ENCODE data around the gene SFTA2.

SFTA2 gene

DNA sequence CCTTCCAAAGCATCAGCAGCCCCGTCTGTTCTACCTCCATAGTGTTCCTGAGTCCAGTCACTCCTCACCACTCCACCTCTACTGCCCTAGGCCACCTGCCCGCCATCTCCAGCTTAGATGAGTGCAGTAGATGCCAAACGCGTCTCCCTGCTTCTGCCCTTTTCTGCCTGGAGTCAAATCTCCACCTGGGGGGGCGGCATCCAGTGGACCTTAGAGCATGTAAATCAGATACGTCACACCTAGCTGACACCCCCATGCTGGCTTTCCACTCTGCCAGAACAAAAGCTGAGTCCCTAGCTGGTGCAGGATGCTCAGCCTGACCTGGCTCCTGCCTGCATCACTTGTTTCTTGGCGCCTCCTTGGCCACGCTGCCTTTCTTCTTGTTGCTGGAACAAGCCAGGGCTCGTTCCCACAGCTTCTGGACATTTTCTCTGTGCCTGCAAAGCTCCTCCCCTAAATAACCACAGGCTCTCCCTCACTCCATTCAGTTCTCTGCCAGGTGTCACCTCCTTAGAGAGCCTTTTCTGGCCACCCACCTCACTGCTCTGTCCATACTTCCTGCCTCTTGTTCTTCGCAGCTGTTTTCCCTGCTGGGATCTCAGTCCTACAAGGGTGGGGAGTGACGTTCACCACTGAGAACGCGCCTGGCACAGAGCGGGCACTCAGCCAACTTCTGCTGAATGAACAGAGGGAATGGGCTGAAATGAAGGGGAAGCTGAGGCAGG, 41.9 kb downstream of the SFTA2 start:
- DNase-seq = no peak

DNA sequence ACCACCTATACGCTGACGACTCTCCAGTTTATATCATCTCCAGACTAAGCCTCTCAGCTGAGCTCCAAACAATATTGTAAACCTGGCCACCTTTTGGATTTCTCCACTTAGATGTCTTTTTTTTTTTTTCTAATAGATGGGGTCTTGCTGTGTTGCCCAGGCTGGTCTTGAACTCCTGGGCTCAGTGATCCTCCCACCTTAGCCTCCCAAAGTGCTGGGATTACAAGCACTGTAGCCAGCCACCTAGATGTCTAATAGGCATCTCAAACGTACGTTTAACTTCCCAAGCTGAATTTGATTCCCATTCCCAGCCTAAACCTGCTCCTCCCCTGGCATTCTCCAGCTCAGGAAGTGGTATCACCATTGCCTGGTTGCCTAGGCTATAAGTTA, 42.5 kb downstream of the SFTA2 start:
- DNase-seq = no peak

DNA sequence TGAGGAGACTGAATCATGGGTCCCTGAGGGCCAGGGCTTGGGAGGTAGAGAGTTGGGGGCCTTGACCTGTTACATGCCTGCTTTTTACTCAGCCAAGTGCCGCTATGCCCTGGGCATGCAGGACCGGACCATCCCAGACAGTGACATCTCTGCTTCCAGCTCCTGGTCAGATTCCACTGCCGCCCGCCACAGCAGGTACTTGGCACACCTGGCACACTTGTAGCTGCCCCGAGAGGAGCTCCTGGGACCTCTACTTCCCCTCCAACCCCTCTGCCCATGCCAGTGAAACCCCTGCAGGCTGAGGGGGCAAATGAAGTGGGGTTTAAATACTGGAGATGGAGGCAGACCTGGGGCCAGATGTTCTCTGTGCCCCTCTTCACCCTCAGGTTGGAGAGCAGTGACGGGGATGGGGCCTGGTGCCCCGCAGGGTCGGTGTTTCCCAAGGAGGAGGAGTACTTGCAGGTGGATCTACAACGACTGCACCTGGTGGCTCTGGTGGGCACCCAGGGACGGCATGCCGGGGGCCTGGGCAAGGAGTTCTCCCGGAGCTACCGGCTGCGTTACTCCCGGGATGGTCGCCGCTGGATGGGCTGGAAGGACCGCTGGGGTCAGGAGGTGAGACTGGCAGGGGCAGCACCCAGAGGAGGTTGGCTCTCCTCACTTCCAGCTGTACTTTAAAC, 43.0 kb downstream of the SFTA2 start:
- no peak for DNase-seq

DNA sequence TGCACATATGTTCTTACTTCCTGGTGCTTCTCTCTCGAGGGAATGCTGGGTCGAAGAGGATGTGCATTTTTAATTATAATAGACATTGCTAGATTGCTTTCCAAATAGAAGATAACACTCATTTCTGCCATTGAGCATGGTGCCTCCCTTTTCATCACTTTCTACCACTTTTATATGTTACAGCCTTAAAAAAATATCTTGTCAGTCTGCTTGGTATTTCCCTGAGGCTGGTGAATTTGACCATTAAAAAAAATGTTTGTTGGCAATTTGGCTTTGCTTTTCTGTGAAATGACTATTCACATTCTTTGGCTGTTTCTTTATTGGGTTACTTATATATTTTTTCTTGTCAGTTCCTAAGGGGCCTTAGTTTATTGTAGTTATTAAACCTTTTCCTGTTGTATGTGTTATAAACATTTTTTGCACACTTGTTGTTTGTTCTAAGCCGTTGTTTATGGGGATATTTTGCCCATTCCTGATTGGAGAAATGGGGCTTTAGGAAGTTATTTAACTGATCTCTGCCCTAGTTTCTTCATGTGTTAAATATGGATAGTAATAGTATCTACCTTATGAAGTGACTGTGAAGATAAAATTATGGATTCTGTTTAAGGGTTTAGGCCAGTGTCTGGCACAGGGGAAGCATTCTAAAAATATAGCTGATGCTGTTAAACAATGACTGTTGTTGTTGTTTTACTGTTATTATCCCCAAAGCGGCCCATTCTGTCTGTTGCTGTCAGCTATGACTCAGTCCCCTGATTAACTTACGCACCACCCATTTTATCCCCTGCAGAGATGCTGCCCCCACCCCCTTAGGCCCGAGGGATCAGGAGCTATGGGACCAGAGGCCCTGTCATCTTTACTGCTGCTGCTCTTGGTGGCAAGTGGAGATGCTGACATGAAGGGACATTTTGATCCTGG, 43.8 kb downstream of the SFTA2 start:
- no peak for DNase-seq

DNA sequence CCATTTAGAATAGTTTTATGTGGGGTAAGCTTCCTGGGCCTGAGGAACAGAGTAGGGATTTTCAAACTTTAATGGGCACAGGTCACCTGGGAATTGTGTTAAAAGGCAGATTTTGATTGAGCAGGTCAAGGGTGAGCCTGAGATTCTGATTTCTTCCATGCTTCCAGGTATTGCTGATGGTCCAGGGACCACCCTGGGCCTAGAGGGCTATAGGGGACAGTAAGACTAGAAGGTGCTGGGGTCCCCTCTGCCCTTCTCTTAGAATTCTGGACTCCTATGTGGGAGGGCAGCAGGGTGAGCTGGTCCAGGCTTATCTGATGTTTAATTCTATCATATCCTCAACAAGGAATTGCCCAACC, 45.1 kb downstream of the SFTA2 start:
- no peak for DNase-seq

DNA sequence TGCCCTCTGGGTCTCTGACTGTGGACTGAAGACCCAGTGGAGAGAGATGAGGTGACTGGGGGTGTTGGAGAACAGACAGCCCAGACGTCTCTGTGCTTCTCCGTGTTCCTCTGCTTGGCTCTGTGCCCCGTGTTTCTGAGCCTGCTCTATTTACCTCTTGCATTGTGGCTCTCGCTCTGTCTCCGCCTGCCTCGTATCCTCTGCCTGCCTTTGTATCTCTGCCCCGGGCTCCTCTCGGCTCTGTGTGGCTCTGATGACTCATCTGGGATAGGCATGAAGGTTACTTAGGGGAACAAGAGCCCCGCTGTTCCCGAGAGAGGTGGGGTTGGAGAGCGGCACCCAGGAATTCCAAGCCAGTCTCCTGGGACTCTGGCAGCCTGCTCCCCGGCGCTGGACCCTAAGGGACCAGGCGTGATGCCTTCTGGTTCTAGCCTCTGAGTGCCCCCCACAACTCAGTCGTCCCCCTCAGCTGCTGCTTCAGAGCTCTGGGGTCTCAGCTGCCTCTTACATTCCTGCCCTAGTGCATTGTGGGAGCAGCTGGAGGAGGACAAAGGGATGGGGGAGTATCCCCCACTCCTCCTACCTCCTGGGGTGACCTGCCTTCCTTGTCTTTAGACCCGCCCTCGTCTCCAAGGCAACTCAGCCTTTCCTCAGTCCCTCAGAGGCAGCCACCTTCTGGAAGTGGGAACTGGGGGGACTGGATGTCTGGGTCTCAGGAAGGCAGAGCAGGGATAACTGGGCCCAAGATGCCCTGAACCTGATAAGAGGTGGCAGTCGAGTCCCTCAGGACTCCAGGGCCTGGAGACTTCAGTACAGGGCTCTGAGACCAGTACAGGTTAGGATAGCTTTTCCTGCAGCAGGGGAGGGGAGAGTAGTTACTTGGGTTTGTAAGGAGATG, 45.7 kb downstream of the SFTA2 start:
- peak; percentile 35 for DNase-seq

DNA sequence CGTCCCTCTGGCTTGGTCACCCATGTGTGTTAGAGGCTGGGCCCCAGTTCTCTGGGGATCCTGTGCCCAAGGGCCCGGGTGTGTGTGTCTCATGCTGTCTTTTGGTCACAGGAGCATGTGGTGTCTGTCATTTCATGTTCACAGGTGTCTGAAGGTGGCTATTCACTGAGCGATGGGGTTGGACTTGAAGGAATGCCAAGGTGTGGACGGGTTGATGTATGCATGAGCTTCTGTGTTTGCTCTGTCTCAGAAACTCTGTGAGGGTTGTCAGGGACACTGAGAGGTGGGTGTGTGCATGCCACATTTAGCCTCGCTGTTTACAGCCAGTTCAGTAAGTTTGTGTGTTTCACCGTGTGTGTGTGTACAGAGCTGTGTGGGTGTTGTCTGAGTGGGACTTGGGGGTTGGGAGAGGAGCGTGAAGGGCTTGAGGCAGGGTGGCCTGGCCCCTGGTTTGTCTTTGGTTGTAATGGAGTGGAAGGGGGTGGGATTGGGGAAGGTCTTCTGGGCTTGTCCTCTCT, 46.4 kb downstream of the SFTA2 start:
- no peak for DNase-seq

DNA sequence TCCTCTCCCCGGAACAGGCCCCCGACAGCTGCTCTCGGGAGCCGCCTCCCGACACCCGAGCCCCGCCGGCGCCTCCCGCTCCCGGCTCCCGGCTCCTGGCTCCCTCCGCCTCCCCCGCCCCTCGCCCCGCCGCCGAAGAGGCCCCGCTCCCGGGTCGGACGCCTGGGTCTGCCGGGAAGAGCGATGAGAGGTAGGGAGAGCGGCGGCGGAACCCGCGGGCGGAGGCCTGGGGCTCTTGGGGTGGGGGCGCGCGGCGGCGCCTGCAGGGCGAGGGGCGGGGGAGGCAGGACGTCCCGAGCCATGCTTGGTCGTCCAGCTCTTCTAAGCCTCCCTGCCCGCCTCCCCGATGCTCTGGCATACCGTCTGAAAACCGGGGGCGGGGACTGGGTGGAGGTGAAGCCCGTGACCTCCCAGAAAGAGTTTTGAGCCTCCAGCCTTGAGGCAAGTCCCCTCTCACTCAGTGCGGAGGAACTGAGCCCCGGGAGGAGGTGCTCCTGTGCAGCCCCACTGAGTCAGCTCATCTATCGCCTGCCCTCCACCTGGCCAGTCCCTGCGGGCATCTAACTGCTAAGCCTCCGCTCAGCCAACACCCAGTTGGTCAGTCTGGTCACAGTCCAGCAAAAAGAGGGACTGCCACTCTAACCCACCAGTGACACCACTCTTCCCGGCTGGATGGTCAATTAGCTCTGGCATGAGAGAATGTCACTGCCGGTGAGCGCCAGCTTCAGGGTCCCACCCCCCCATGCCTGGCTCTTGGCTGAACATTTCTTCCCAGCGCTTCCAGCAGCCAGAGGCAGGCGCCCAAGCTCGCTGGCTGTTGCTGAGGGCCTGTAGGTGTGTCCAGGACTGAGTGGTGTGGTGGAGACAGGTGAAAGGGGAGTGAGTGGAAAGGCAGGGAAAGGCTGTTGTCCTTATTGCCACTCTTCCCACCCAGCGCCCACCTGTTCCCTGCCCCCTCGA, 47.2 kb downstream of the SFTA2 start:
- peak; percentile 33 for DNase-seq

DNA sequence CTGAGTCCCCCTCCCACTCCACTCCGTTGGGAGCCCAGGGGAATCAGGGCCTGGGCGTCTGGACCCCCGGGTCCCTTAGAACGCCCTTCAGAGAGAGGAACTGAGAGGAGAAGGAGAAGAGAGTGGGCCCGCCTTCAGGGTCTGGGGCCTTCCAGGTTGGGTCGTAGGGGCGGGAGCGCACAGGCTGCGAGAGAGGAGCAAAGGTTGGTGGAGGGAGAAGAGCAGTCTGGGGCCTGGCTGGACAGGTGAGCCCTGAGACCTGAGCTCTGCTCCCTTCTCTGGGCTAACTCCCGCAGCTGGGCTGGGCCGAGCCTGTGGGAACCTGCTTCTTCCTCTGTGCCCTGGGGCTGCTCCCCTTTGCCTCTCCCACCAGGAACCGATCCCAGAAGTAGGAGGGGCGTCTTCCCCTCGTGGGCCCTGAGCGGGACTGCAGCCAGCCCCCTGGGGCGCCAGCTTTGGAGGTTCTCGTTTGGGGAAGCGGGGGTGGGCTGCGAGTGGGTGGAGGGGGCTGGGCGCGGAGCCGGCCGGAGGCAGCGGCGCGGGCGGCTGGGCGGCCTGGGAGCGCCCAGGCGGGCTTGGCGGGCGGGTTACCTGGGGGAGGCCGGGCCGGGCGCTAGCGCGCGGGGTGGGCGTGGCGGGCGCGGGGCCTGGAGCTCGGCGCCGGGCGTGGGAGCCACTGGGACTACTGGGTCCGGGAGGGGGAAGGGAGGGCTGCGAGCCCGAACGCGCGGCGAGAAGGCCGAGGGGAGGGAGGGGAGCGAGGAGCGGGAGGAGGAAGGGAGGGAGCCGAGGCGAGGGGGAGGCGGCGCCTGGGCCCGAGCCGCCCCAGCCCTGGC, 48.1 kb downstream of the SFTA2 start, which contains the start of gene DDR1:
Gene DDR1 (plus strand): TSS at position 835 of the 836 bp plus-strand sequence. CDS start 4,211 bp downstream, outside the sequence.
- DNase-seq = peak; percentile 32

DNA sequence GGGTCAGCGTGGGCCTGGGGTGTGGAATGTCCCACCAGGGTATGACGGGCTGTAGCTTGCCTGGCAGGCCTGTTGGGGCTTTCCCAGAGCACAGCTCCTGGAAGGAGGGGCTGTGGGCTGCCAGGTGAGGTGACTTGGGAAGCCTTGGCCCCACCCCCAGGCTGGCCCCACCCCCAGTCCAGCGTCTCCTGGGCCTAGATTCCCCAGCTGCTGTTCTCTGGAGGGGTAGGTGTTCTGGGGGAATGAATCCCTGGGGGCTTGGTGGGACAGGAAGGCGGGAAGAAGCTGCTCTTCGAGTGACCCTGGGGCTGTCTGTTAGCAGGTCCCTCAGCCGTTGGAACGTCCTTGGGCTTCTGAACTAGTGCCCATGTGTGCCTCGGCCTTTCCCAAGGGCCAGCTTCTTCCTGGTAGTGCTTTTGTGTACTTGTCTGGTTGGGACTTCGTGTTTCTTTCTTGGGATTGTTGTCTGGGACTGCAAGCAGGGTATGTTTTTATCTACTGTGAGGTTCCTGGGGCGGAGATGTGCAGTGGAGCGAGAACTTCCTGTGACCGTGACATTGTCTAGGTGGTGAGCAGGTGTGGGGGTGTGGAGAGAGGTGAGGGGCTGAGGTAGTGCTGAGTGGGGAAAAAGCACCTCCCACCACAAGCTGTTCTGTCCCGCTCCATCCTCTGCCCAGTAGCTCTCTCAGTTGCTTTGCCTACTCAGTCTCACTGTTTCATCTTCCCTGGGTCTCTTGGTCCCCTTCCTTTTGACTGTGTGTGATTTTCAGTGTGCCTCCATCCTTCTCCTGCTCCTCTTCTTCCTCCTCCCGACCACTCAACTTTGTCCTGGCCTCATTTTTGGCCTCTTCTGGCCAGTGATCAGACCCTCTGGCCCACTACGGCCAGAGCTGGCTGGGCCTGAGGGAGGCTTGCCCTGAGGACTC, 48.9 kb downstream of the SFTA2 start:
- DNase-seq = no peak

DNA sequence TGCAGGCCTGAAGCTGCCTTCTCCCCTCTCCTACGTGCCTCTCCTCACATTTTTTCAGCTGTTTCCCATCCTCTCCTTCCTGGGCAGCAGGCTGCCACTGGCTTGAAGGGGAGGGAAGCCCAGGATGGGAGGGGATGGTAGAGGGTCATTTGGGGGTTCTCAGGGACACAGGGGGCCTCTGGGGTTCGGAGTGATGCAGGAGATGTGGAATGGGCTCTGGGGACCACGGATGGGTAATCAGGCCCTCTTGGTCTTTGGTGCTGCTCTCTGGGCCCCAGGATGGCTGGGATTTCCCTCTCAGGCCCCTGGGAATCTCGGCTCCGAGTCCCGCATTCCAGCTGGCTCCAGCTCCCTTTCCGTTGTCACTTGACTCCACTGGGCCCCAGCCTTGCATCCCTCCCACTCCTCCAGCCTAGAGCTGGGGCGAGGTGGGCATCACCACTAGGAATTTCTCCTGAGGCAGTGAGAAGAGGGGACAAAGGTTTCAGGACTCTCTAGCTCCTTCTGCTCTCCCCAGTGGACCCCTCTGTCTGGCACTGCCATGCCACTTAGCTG, 49.7 kb downstream of the SFTA2 start:
- DNase-seq = no peak

DNA sequence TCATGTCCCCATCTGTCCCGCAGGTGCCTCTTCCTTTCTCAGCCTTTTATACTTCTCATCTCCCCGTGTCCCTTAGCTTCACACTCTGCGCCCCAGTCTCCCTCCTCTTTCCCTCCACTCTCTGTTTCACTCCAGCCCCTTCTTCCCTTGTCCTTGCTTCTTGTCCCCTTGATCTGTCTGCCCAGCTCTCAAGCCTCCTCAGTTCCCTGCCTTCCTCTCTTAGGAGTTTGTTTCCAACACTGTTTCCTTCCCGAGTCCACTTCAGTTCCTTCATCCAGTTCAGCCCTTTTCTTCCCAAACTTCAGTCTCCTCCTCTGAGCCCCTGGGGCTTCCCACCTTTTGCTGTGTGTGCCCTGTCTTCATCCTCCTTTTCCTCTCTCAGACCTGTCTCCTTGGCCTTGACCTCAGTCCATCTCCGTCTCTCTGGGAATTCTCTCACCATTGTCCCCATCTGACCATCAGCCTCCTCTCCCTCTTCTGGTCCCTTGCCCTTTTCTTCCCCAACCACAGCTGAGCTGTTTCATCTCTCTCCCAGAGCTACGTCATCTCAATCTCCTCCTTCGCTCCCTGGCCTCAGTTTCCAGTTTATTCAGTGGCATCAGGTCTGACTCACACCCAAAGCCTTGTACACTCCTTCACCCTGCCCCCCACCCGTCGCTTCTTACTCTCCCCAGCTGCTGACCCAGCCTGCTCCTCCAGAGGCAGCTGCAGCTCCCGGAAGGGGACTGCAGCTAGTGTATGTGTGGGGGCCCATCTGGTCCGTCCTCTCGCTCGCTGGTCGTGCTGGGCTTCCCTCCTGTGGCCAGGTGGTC, 50.4 kb downstream of the SFTA2 start:
- DNase-seq = no peak
